Spleen (tissue), 11 donors: Measurements from ENCODE around the gene ABLIM3. TPM values are rescaled to one million over a fixed set of nuclear protein-coding genes. Genes with fewer than 3 reads are reported as not detected.

Experiments
- DNase-seq: peaks from one replicate; pipeline ENCODE4 v3.0.0-alpha.2; 2020
- H3K27ac ChIP-seq, 8 donors: fragments of 200-600 bp; sonication (generic) in 7 of 8; 1 replicate in 4 of 8; 2 replicates in 4 of 8; pipeline versions ENCODE4 v1.5.0 to v1.8.0; 2016 to 2021; ENCODE audit warnings: inconsistent platforms in 4 of 8, mild to moderate bottlenecking in 4 of 8, moderate library complexity in 1 of 8
- H3K27me3 ChIP-seq, 7 donors: fragments of 200-600 bp; sonication (generic) in 6 of 7; replicated peaks in 1 of 7; 1 replicate in 4 of 7; 2 replicates in 3 of 7; pipeline versions ENCODE4 v1.5.0 to v1.8.0; 2016 to 2021; ENCODE audit warnings: inconsistent platforms in 3 of 7, mild to moderate bottlenecking in 1 of 7
- H3K36me3 ChIP-seq, 6 donors: fragments of 200-600 bp; sonication (generic) in 5 of 6; 1 replicate in 4 of 6; 2 replicates in 2 of 6; pipeline versions ENCODE4 v1.5.0 to v1.8.0; 2016 to 2021; ENCODE audit warnings: inconsistent platforms in 2 of 6
- H3K4me1 ChIP-seq, 6 donors: fragments of 200-600 bp; sonication (generic) in 5 of 6; 1 replicate in 3 of 6; 2 replicates in 3 of 6; pipeline versions ENCODE4 v1.5.0 to v1.8.0; 2016 to 2021; ENCODE audit warnings: inconsistent platforms in 3 of 6
- H3K4me3 ChIP-seq, 8 donors: fragments of 200-600 bp; sonication (generic) in 7 of 8; 1 replicate in 4 of 8; 2 replicates in 4 of 8; pipeline versions ENCODE4 v1.5.0 to v1.8.0; 2016 to 2021; ENCODE audit warnings: inconsistent platforms in 4 of 8, mild to moderate bottlenecking in 4 of 8, moderate library complexity in 2 of 8
- H3K9me3 ChIP-seq, 8 donors: fragments of 200-600 bp; sonication (generic) in 7 of 8; 1 replicate in 4 of 8; 2 replicates in 4 of 8; pipeline versions ENCODE4 v1.5.0 to v1.8.0; 2016 to 2021; ENCODE audit warnings: inconsistent platforms in 4 of 8
- POLR2A ChIP-seq, 3 donors: fragments of 450-650 bp; IDR thresholded peaks; one replicate each; pipeline ENCODE4 v1.5.1; 2017; ENCODE audit warnings: antibody characterized with exemption in 3 of 3, mild to moderate bottlenecking in 1 of 3
- POLR2AphosphoS5 ChIP-seq, 3 donors: sonication (generic); formaldehyde crosslinking; IDR thresholded peaks; one replicate each; pipeline ENCODE4 v1.5.1; 2017; ENCODE audit warnings: antibody characterized with exemption in 3 of 3
- WGBS, 5 donors: extraction: QIAGEN DNeasy Blood & Tissue Kit in 3 of 5; methylation state at CpG; one replicate each; pipeline versions ENCODE4 v1.1.5 to v1.1.7; 2013 to 2018; 5-methylcytosine and 5-hydroxymethylcytosine counted together
- intact Hi-C: fragments of 100-400 bp; cut with DNase I; formaldehyde crosslinking; loops from one replicate; pipeline ENCODE4 v1.15.0; 2023; ENCODE audit warnings: low total_unique reads
- polyA plus RNA-seq, 3 donors: library from polyadenylated mRNA; stranded (reverse); fragments of 200-250 nt; gene quantifications; one replicate each; pipeline ENCODE4 v1.2.1, GENCODE V29; 2013
- total RNA-seq, 7 donors: library from RNA; depleted of rRNA in 3 of 7; stranded (reverse); fragments of >200 nt in 3 of 7; fragmentation: NEBNext Ultra II Directional in 4 of 7; extraction: Animal tissue kit (Norgen Biotek cat#: 25700) in 4 of 7; gene quantifications; one replicate each; pipeline versions ENCODE4 v1.1.0 to v1.2.1, GENCODE V29; 2016 to 2021
- TF ChIP-seq, protein P1 (sequence below), 11 experiments: fragments of 200-600 bp in 7 of 11; fragments of 450-650 bp in 4 of 11; sonication (generic) in 4 of 11; IDR thresholded peaks in 8 of 11; conservative IDR thresholded peaks in 3 of 11; 1 replicate in 7 of 11; 2 replicates in 4 of 11; pipeline versions ENCODE4 v1.4.0 to v1.8.0; 2016 to 2021; ENCODE audit warnings: antibody characterized with exemption in 11 of 11, inconsistent platforms in 4 of 11, mild to moderate bottlenecking in 1 of 11
- donor health status: healthy with polysubstance abuse.
- donor health status: DM: no; HTN: no; CAD: no; lungs with moderate emphysema.
- donor health status: DM: no; HTN: no; CAD: no.
- donor health status: Bipolar disorder and iron deficiency.
- donor health status: healthy.
- donor health status: DM: no; HTN: no; CAD: no.
- donor health status: DM: yes; HTN: yes; CAD: no.

The ABLIM3 gene
- total and polyA plus RNA-seq, 10 donors = 3.3 to 32.9 (median 13.6) TPM

DNA sequence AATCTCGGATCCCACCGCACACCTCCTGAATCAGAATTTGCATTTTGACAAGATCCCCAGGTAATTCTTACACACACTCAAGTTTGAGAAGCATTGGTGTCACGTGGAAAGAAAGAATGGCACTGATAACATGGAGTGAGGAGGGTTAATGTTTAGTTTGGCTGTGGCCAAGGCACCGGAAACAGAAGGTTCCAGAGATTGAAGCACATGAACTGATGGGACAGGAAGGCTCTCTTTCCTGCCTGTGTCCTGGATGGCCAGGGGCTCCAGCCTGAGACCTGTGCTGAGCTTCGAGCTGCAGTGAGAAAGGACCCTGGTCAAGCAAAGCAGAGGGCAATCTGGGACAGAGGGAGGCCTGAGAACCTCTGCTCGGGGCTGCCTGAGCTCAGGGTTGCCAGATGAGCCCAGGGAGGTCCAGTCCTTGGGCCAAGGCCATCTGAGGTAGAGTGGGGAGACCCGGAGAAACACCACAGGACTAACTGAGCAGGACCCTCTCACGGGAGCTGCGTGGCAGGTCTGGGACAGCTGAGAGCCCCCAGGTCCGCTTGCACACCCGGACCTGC is 157.6 kb downstream of the ABLIM3 start:
- WGBS, 5 donors = 17 to 33% (median 22%) methylated on average over 4 to 11 of the region's 11 CpGs
- intact Hi-C loops = no loop called here
- no peaks in the 10 kb centered on the region for H3K9me3 ChIP-seq
- no peak for DNase-seq
- TF ChIP-seq POLR2AphosphoS5 (IDR thresholded peaks at IDR 0.05) (peak; percentile 44 to 85 (median 73)), POLR2A (IDR thresholded peaks at IDR 0.05) (no peak)
- peak overlapping the region in 6 of 8 donors; percentile 16 to 67 (median 56) for H3K27ac ChIP-seq
- H3K27me3 ChIP-seq = peaks cover 0 to 17% (median 0%) of the 10 kb centered on the region in 7 donors
- no peaks in the 10 kb centered on the region for H3K36me3 ChIP-seq
- no peak overlapping the region for H3K4me3 ChIP-seq
- H3K4me1 ChIP-seq = peaks cover 9 to 52% (median 31%) of the 10 kb centered on the region in 6 donors

DNA sequence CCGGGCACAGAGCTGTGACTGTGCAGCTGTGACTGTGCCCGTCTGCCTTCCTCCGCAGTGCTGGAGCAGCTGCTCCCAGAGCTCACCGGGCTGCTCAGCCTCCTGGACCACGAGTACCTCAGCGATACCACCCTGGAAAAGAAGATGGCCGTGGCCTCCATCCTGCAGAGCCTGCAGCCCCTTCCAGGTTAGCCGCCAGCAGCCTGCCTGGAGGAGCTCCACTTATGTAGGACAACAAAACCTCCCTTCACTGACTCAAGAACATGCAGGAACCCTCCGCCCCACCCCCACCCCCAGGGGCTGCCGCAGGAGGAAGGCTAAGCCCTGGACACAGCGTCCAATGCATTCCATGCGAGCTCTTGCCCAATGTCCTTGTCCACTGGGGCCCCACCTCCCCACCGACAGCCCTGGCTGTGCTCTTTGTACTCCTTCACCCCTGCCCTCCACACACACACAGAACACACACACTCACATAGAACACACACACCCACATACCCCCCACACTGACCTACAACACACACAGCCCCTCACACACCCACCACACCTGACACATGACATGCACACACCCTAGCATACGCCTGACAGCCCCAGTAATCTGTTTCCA is 158.3 kb downstream of the ABLIM3 start:
- intact Hi-C loops = no loop called here
- Histone ChIP-seq H3K4me1 (peaks cover 9 to 58% (median 32%) of the 10 kb centered on the region in 6 donors), H3K27me3 (peaks cover 0 to 17% (median 0%) of the 10 kb centered on the region in 7 donors), H3K9me3 (no peaks in the 10 kb centered on the region), H3K36me3 (no peaks in the 10 kb centered on the region), H3K27ac (peak overlapping the region in 6 of 8 donors; percentile 16 to 67 (median 56)), H3K4me3 (no peak overlapping the region)
- WGBS, 5 donors = 22 to 47% (median 34%) methylated on average over 6 to 14 of the region's 14 CpGs
- DNase-seq = no peak
- TF ChIP-seq, protein P1, sequence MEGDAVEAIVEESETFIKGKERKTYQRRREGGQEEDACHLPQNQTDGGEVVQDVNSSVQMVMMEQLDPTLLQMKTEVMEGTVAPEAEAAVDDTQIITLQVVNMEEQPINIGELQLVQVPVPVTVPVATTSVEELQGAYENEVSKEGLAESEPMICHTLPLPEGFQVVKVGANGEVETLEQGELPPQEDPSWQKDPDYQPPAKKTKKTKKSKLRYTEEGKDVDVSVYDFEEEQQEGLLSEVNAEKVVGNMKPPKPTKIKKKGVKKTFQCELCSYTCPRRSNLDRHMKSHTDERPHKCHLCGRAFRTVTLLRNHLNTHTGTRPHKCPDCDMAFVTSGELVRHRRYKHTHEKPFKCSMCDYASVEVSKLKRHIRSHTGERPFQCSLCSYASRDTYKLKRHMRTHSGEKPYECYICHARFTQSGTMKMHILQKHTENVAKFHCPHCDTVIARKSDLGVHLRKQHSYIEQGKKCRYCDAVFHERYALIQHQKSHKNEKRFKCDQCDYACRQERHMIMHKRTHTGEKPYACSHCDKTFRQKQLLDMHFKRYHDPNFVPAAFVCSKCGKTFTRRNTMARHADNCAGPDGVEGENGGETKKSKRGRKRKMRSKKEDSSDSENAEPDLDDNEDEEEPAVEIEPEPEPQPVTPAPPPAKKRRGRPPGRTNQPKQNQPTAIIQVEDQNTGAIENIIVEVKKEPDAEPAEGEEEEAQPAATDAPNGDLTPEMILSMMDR (IDR thresholded peaks at IDR 0.05 in 8 of 11, conservative IDR thresholded peaks at IDR 0.05 in 3 of 11) = no peak
- TF ChIP-seq POLR2AphosphoS5 (IDR thresholded peaks at IDR 0.05) = peak in 1 of 3 donors; percentile 49

DNA sequence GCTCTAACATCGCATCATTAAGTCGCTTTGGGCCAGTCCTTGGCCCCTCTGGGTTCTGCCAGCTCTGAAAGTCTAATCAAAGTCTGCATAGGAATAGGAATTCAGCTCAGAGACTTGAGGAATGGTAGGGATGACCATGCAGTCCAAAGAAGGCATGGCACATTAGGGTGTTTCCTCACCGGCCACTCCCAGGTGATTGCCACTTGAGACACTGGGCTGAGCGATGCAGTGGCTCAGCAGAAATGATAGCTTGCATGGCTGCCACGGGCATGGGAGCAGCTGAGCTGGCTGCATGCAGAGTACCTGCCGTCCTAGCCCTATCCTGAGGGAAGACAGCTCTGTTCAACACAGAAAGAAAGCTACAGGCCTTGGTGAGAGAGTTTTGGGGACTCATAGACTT is 159.1 kb downstream of the ABLIM3 start:
- peaks cover 8 to 54% (median 26%) of the 10 kb centered on the region in 6 donors for H3K4me1 ChIP-seq
- H3K36me3 ChIP-seq = no peaks in the 10 kb centered on the region
- peaks cover 0 to 17% (median 0%) of the 10 kb centered on the region in 7 donors for H3K27me3 ChIP-seq
- TF ChIP-seq, protein P1 (IDR thresholded peaks at IDR 0.05 in 8 of 11, conservative IDR thresholded peaks at IDR 0.05 in 3 of 11) = no peak
- no peak for TF ChIP-seq POLR2AphosphoS5 (IDR thresholded peaks at IDR 0.05)
- no peak for TF ChIP-seq POLR2A (IDR thresholded peaks at IDR 0.05)
- no peak overlapping the region for H3K4me3 ChIP-seq
- H3K9me3 ChIP-seq = no peaks in the 10 kb centered on the region
- 83 to 89% (median 86%) methylated on average over 5 to 6 of the region's 6 CpGs for WGBS, 5 donors
- intact Hi-C loops = no loop called here
- no peak overlapping the region for H3K27ac ChIP-seq
- no peak for DNase-seq

DNA sequence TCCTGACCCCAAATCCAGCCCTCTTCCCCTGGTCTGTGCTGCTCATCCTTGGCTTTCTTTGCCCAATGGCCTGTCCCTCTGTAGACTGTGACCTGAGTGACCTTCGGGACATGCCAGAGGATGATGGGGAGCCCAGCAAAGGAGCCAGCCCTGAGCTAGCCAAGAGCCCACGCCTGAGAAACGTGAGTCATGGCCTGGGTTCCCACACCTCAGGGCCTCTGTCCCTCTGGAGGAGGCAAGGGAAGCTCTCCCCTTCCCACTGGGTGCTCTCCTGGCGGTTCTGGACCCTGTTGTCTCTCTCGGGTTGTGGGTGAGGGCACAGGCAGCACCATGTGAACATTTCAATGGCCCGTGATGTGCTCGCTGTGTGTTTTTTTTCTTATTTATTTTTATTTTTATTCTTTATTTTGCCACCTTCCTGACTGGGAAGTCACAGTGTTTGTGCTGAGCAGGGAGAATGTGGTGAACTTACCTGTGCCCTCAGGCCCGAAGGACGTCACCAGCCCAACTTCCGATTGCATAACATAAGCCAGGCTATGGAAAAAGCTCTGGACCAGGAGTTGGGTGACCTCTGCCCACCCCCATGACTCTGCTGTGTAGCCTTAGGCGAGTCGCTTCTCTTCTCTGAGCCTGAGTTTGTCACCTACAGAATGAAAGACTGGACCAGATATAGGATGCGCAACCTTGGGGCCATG is 159.9 kb downstream of the ABLIM3 start:
- Histone ChIP-seq H3K36me3 (no peaks in the 10 kb centered on the region), H3K4me3 (no peak overlapping the region), H3K27me3 (peaks cover 0 to 17% (median 0%) of the 10 kb centered on the region in 7 donors), H3K27ac (no peak overlapping the region), H3K4me1 (peaks cover 6 to 48% (median 21%) of the 10 kb centered on the region in 6 donors), H3K9me3 (no peaks in the 10 kb centered on the region)
- DNase-seq = no peak
- TF ChIP-seq POLR2AphosphoS5 (IDR thresholded peaks at IDR 0.05) = no peak
- no peak for TF ChIP-seq POLR2A (IDR thresholded peaks at IDR 0.05)
- TF ChIP-seq, protein P1 (IDR thresholded peaks at IDR 0.05 in 8 of 11, conservative IDR thresholded peaks at IDR 0.05 in 3 of 11) = no peak
- intact Hi-C loops = no loop called here
- 86 to 96% (median 91%) methylated on average over 13 of the region's 13 CpGs for WGBS, 5 donors
